ENCODE data around the gene DIAPH2. TPM values are rescaled to one million over a fixed set of nuclear protein-coding genes. Genes with fewer than 3 reads are reported as not detected.

Gene DIAPH2
- total RNA-seq, 1 experiment from 2014 or later: 15.9 TPM

DNA sequence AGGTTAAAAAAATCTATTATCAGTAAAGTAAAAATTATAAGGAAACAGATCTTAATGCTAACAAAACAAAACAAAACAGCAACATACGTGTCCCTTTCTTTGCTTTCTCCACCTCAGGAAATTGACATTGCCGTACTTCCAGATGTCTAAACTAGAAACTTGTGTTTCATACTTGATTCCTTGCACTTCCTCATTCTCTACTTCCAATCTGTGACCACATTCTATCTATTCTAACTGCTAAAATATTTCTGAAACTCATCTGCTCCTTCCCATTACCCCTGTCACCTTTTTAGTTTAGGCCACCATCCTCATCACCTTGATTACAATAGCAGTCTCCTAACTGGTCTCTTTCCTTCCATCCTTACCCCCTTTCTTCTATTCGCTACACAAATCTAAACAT is 176.6 kb downstream of the DIAPH2 start:
- no peak for TF ChIP-seq RELA (CRISPR knock-in tag; IDR thresholded peaks at IDR 0.05; ENCODE audit: borderline replicate concordance)
- TF ChIP-seq, protein P1, sequence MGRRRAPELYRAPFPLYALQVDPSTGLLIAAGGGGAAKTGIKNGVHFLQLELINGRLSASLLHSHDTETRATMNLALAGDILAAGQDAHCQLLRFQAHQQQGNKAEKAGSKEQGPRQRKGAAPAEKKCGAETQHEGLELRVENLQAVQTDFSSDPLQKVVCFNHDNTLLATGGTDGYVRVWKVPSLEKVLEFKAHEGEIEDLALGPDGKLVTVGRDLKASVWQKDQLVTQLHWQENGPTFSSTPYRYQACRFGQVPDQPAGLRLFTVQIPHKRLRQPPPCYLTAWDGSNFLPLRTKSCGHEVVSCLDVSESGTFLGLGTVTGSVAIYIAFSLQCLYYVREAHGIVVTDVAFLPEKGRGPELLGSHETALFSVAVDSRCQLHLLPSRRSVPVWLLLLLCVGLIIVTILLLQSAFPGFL (CRISPR knock-in tag; IDR thresholded peaks at IDR 0.05; ENCODE audit: borderline replicate concordance): no peak
- TF ChIP-seq ZNF423 (CRISPR knock-in tag; IDR thresholded peaks at IDR 0.05): no peak
- no peak for ATAC-seq
- Mint-ChIP-seq H3K36me3 (no peaks in the 10 kb centered on the region), H3K4me3 (no peak overlapping the region), H3K27ac (no peak overlapping the region), H3K9me3 (no peaks in the 10 kb centered on the region), H3K4me1 (no peaks in the 10 kb centered on the region), H3K27me3 (ENCODE audit: low read depth) (no peaks in the 10 kb centered on the region)
- POLR2A ChIA-PET: no interaction called here
- no peak for DNase-seq (ENCODE audit: low spot score)
- CTCF ChIA-PET: no interaction called here

DNA sequence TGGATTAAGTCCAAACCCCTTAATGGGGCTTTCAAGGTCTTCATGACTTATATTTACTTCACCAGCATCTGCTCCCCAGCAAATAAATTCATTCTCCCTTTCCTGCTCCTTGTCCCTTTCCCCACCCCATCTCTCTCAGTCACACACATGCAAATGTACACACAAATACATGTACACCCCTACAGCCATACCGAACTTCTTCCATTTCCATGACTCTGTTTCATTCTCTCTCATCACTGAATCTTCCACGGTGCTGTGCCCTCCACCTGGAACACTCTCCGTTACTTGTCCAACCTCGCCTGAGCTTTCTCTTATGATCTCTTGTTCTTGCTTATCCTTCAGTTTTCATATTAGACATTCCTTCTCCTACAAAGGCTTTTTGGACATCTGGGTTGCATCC is 177.0 kb downstream of the DIAPH2 start:
- no peak for TF ChIP-seq NR2C2 (CRISPR knock-in tag; IDR thresholded peaks at IDR 0.05)
- TF ChIP-seq KAT7 (CRISPR knock-in tag; IDR thresholded peaks at IDR 0.05; ENCODE audit: borderline replicate concordance): no peak
- no peak for TF ChIP-seq ZNF232 (CRISPR knock-in tag; IDR thresholded peaks at IDR 0.05)
- no peak for ATAC-seq
- Mint-ChIP-seq H3K27ac (no peak overlapping the region), H3K36me3 (no peaks in the 10 kb centered on the region), H3K4me1 (no peaks in the 10 kb centered on the region), H3K27me3 (ENCODE audit: low read depth) (no peaks in the 10 kb centered on the region), H3K4me3 (no peak overlapping the region), H3K9me3 (no peaks in the 10 kb centered on the region)
- ChIA-PET CTCF (no interaction called here), POLR2A (no interaction called here)
- DNase-seq (ENCODE audit: low spot score): no peak

DNA sequence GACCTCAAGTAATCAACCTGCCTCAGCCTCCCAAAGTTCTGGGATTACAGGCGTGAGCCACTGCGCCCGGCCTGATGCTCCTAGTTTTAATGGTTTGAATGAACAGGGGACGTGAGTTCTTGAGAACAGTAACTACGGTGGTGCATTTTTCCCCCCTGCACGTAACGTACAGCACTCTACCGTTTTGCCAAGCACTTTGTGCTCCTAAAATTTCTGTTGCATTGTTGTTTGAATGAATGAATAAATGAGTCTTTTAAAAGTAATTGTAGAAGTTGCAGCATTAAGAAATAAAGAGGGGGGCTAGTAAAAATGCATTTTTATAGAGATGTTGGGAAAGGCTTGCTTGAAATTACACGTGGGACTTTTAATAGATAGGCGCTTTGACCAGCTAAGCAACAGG is 199.0 kb downstream of the DIAPH2 start, which contains the start of gene RPA4:
Gene RPA4, plus strand, starts transcription at position 301 of the 400 bp plus-strand sequence. CDS start 403 bp downstream, outside the sequence.
- Mint-ChIP-seq H3K4me3 (no peak within 1 kb of the TSS), H3K4me1 (peaks cover 2% of the 10 kb centered on the region; the same call in 1 of the 2 replicates)
- TF ChIP-seq ATF1 (CRISPR knock-in tag; IDR thresholded peaks at IDR 0.05) (no peak), E2F4 (CRISPR knock-in tag; IDR thresholded peaks at IDR 0.05; ENCODE audit: borderline replicate concordance, low read depth) (no peak), CBFB (CRISPR knock-in tag; IDR thresholded peaks at IDR 0.05; ENCODE audit: low read depth) (no peak), NFE2L1 (CRISPR knock-in tag; IDR thresholded peaks at IDR 0.05) (no peak), TEAD1 (CRISPR knock-in tag; IDR thresholded peaks at IDR 0.05) (no peak), STAT6 (CRISPR knock-in tag; conservative IDR thresholded peaks at IDR 0.05; ENCODE audit: low read depth) (no peak), ZNF512 (CRISPR knock-in tag; IDR thresholded peaks at IDR 0.05; ENCODE audit: borderline replicate concordance) (no peak), ZNF263 (CRISPR knock-in tag; IDR thresholded peaks at IDR 0.05; ENCODE audit: low read depth) (no peak), RELA (CRISPR knock-in tag; IDR thresholded peaks at IDR 0.05; ENCODE audit: borderline replicate concordance) (no peak), MYBL2 (CRISPR knock-in tag; IDR thresholded peaks at IDR 0.05) (no peak), ELF4 (CRISPR knock-in tag; IDR thresholded peaks at IDR 0.05; ENCODE audit: low read depth) (no peak), ZNF232 (CRISPR knock-in tag; IDR thresholded peaks at IDR 0.05) (no peak), ZNF138 (CRISPR knock-in tag; conservative IDR thresholded peaks at IDR 0.05) (no peak), SMAD3 (CRISPR knock-in tag; IDR thresholded peaks at IDR 0.05; ENCODE audit: borderline replicate concordance) (no peak), NFYB (CRISPR knock-in tag; conservative IDR thresholded peaks at IDR 0.05; ENCODE audit: low read depth) (no peak)
- TF ChIP-seq, protein P1 (CRISPR knock-in tag; IDR thresholded peaks at IDR 0.05; ENCODE audit: borderline replicate concordance): no peak
- TF ChIP-seq, protein P2, sequence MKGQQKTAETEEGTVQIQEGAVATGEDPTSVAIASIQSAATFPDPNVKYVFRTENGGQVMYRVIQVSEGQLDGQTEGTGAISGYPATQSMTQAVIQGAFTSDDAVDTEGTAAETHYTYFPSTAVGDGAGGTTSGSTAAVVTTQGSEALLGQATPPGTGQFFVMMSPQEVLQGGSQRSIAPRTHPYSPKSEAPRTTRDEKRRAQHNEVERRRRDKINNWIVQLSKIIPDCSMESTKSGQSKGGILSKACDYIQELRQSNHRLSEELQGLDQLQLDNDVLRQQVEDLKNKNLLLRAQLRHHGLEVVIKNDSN (CRISPR knock-in tag; IDR thresholded peaks at IDR 0.05): no peak

More for the DNA sequence above, 199.0 kb downstream of the DIAPH2 start, which contains the start of gene RPA4:
- DNase-seq (ENCODE audit: low spot score) (no peak), ATAC-seq (no peak)
- H3K27ac Mint-ChIP-seq: no peak within 1 kb of the TSS
- H3K27me3 Mint-ChIP-seq (ENCODE audit: low read depth): no peaks in the 10 kb centered on the region
- ChIA-PET CTCF (no interaction called here), POLR2A (no interaction called here)
- no peaks in the 10 kb centered on the region for H3K9me3 Mint-ChIP-seq
- H3K36me3 Mint-ChIP-seq: no peaks in the 10 kb centered on the region
